HG02981 (cell line): ENCODE results near the gene TEAD1.

Source experiments
- ATAC-seq: cut with Tn5 transposase; IDR thresholded peaks from one replicate; pipeline ENCODE4 v1.9.1; 2021; ENCODE audit warnings: mild to moderate bottlenecking, moderate library complexity; ENCODE audit not compliant: unreplicated experiment

The TEAD1 gene

DNA sequence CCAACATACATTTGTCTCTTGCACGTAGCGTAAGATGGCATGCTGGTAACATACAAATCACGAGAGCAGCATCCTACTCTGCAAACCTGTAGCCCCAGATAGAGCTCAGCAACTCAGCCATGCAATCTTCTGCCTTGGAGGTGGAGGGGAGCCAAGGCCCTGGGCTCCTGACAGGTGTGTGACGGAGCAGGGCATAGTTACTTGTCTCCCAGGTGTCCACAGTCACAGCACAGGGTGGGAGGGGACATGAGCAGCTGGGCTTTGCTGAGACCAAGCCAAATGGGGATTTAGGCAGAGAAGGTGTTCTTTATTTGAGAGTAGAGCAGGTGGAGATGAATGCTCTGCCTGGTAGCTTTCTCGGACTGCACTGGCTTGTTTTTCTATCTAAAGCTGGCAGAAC lies 111.7 kb downstream of the TEAD1 start:
- ATAC-seq, result no peak

DNA sequence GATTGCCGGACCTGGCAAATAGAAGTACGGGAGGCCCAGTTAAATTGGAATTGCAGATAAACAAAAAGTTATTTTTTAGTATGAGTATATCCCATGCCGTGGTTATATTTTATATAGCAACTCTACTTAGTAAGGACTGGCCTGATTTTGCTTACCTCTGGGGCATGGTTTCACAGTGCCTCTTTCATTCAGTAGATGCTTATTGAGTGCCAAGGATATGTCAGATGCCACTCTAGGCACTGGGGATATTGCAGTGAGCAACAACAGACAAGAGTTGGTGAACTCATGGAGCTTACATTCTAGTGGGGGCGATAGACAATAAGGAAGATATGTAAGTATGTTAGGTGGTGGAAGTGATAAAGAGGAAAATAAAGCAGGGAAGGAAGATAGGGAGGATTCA lies 112.2 kb downstream of the TEAD1 start:
- ATAC-seq, result no peak

DNA sequence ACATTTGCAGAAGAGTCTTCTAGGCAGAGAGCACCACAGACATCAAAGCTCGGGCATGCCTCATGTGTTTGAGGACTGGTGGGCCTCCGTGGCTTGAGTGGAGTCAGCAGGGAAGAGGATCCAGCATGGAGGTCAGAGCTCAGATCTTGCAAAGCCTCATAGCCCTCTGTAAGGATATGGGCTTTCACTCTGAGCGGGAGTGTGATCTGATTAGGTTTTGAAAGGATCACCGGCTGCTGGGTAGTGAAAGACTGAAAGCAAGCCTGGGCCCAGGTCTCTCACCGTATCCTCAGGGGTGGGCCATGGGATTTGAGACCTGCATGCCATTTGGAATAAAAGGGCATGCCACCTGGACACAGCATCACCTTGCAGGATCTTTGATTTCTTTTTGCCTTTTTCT lies 112.7 kb downstream of the TEAD1 start:
- no peak for ATAC-seq

DNA sequence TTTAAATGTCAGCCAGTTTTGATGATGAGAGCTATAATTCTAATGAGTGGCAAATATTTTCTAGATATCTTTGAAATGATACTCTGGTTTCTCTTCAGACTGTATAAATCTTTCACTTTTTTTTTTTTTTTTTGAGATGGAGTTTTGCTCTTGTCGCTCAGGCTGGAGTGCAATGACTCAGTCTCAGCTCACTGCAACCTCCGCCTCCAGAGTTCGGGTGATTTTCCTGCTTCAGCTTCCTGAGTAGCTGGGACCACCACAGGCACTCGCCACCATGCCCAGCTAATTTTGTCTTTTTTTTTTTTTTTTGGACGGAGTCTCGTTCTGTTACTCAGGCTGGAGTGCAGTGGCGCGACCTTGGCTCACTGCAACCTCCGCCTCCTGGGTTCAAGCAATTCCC lies 113.6 kb downstream of the TEAD1 start:
- no peak for ATAC-seq

DNA sequence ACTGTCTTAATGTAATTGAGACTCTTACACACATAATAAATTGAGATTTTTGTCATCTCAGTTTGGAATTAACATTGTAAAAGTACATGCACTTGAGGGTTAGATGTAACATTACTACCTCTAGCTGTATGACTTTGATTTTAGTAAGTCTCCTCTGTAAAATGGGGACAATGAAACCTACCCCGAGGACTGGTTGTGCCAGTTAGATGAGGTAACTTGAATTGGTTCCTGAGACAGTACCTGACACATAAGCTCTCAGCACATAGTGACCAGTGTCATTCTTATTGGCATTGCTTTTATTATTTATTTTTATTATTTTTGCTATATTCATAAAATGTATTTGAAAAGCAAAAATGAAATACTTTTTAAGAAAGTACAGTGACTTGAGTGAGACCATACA lies 114.8 kb downstream of the TEAD1 start:
- ATAC-seq, result no peak

DNA sequence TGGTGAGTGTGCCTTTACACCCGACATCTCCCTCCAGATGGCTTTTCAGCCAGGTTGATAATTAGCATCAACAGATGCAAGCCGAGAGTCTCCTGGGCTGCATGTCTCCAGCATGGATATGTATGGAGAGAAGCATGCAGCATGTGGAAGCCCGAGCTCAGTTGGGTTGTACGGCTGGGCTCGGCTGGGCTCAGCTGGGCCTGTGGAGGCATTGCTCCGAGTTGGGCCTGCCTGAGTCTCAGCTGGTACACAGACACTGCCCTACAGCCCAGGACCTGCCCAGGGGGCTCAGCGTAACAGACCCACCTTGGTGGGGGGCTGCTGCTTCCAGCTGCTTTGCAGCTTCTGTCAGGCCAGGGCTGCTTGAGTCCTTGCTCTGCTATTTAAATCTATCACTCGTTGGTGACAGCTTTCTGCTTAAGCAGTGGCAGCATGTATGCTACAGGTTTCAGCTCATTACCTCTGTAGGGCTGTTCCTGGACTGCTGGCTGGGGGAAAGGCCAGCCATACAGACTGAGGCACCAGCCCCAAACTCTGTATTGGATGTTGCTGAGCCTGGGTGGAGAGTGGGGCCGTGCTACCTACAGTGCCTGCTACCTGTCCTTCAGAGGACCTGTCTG lies 115.5 kb downstream of the TEAD1 start:
- ATAC-seq, result no peak

DNA sequence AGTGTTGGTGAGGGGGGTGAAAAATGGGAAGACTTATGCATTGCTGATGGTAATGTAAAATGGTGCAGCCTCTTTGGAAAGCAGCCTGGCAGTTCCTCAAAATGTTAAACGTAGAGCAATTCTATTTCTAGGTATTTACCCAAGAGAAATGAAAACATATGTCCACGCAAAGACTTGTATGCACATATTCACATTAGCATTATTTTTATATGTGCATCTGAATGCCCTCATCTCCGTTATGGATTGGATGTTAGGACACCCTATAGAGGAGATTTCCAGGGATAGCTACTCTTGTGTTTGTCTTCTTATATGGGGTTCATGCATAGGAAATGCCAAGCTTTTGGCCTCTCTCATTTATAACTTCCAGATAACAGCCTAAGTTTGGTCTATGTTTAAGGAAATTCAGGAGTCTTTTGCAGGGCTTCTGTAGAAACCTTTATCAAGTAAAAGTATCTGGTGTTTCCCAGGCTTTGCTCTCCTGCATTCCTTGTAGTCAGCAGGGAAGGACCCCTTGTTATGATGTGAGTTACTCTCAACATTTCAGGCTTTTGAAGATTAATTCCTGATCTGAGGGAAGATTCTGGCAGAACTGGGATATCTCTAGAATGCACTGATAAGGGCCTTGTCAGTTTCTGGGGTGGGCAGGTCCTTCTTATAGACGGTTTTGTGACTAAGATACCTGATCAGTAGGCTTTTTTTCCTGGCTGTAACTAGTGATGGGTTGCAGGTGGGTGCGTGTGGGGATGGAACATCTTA lies 116.8 kb downstream of the TEAD1 start:
- ATAC-seq, result no peak

DNA sequence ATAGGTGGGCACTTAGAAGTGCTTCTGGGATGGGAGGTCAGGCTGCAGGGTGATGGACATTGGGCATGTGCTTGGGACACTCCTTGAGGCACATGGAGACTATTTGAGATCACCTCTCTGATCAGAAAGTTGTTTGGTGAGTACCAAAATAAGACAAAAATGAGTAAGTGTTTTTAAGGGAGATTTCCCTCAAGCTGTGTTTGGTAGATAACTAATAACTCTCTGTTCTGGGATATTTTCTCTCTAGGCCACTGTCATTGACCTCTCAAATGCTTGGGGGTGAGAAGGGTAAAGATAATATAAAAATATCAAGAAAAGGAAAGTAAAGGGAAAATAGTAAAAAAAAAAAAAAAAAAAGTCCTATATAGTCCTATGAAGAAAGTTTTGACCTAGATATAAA lies 117.8 kb downstream of the TEAD1 start:
- no peak for ATAC-seq

DNA sequence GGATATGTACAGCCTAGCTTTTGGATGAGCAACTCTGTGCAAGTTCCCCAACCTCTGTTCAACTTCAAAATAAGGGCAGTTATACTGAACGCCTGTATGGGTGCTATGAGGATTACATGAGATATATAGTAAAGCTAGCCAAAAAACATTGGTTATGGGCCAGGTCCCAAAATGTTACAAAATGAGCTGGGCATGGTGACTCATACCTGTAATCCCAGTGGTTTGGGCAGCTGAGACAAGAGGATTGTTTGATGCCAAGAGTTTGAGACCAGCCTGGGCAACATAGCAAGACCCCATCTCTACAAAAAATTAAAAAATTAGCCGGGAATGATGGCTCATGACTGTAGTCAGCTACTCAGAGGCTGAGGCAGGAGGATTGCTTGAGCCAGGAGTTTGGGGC lies 118.4 kb downstream of the TEAD1 start:
- no peak for ATAC-seq

DNA sequence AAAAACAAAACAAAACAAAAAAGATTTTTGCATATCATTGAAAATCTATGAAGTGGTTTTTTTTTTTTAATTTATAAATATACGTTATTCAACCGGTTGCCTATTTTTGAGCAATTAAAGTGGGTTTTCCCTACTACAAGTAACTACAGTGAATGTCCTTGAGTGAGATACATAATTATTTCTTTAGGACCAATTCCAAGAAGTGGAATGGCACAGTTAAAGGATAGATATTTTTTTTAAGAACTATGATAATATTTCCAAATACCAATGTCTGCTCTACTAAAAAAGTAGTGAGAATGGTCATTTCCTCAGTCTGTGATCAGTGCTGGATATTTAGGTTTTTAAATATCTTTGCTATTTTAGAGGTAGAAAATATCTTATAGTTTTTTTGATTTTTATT lies 118.8 kb downstream of the TEAD1 start:
- no peak for ATAC-seq

DNA sequence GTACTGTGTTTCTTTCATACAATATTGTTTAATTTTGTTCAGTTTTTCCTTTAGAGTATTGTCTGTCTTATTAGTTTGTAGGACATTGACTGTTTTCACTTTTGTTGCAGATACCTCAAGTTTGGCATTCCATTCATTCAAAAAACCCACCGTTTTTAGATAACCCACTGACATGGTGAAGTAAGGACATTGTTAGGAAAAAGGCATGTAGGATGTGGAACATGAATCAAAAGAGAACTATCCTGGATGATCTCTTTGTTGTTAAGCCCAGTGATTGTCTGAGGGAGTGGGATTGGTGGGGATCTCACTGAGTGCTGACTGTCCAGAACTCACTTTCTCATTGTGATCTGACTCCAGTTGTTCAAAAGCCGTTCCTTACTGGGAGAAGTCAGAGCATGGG lies 119.3 kb downstream of the TEAD1 start:
- ATAC-seq, result no peak

DNA sequence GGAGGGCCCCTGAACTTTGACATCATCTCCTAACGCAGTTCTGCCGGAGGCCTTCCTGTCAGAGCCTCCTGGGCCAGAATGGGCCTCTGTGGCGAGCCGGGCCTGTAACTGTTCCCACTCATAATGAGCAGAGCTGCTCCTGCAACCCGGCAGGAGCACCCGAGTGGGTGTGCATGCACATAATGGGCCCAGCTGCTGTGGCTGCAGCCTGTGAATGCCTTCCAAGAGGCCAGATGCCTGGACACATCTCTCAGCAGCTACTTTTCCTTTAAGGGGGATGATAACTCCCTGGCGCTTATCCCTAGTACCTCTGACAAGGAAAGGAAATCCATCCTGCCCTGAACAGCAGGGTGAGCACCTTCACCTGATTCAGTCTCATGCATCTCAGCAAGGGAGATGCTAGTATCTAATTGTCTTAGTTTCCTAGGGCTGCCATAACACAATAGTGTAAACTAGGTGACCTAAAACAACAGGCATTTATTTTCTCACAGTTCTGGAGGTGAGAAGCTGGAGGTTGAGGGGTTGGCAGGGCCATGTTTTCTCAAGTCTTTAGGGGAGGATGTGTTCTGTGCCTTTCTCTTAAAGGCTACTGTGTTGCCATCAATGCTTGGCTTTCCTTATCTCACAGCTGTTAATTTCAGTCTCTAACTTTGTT lies 120.5 kb downstream of the TEAD1 start:
- ATAC-seq, result no peak

DNA sequence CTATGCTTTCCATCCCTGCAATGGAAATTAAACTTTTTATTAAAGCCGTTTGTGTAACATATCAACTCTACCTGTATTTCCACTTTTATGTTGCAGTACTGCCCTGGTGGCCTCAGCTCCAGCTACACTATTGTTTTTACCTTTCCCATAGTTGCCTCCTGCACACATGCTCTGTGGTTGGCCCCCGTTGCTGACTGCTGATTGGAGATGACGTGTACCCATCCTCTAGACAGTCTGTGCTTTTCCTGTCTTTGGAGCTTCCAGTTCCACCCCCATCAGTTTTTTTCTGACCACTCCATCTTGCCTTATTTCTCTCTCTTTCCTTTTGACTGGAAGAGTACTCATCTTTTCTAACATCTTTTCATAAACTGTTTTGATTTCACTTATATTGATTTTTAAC lies 123.8 kb downstream of the TEAD1 start:
- ATAC-seq, result no peak

DNA sequence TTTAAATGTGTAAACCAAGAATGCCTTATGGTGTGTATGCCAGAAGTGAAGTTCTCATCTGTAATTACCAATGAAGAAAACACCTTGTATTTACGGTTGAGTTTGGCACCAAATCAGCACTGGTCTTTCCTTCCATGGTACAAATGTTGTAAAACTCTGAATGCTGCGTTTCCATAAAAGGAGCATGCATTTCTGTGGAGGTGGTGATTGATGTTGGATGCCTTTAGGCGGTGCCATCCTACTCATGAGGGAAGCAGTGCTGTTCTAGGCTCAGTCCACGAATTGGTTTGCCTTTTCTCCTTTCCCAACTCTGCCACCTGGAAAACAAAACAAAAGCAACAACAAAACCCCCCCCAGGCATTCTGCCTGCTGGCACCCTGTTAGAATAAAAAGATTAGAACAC lies 124.4 kb downstream of the TEAD1 start:
- ATAC-seq, result no peak

DNA sequence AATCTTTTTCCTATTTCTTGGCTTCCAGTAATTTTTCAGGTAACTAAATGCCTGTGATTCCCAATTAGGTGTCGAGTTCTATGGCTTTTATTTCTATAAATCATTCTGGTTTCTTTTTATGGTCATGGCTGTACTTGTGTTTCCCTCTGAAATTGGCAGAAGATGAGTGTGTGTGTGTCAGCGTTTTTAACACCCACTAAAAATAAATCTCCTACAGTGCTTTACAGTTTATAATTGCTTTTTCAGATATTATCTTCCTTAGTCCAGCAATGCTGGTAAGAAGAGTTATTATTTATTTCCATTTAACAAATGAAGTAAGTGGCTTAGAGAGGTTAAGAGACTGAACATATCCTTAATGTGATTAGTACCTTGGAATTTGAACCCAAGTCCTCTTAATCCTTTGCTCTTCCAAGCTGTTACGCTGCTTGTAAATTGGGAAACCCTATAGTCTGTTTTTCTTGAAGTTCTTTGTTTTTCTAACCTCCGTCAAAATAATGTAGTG lies 125.2 kb downstream of the TEAD1 start:
- ATAC-seq, result no peak

DNA sequence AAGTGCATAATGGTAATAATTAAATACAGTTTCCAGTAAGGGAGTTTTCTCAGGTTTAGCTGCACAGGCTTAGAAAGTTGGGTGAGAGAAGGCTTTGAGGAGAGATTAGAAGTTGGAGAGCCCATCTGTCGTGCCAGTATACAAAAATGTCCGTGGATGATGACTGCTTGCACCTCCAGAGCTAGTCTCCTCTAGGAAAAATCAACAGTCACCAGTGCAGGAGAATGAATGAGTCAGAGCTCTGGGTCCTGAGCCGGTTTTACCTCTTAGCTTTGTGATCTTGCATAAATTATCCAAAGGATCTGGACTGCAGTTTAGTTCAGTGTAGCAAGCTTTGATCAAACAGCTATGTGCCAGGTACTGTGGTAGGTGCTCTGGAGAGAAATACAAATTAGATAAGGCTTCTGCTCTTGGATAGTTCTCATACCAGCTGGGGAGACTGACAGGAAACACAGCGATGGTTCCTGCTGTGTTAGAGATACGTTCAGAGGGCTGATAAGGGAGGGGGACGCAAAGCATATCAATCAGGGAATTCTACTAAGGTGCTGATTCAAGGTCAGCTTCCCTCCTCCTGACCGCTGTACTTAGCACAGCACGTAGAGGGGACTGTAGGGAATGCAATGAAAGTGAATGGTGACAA lies 125.9 kb downstream of the TEAD1 start:
- no peak for ATAC-seq

DNA sequence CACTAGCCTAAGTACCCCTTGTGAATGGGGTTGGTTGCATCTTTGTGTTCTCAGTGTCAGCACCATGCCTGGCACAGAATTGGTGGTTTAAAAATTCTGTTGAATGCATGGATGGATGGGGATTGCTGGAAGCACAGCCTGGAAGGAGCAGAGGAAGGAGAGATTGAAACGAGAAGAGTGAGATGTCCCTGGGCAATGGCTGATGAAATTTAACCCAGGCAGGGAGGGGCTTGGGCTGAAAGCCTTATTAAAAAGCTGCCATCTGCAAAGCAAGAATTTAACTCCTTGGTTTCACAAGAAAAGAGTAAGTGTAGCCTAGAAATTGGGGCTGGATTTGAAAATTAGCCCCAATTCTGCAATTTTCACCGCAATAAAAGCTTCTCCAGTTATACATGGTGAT lies 126.7 kb downstream of the TEAD1 start:
- ATAC-seq, result no peak

DNA sequence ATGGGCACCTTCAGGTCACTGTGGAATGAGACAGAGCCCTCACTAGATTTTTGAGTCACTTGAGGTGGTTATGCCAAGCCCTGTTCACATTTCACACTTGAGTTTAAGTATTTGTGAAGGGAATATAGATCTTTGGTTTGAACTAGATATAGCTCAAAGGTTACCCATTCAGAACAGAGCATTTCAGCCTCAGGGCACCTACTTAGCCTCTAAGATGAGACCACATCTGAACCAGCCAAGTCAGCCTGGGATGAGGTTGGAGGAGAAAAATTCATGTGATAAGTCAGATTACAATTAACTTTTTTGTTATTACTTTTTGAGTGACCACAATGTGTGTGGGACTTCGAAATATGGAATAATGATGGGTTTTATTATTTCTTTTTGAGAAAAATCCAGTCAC lies 127.8 kb downstream of the TEAD1 start:
- ATAC-seq, result no peak

DNA sequence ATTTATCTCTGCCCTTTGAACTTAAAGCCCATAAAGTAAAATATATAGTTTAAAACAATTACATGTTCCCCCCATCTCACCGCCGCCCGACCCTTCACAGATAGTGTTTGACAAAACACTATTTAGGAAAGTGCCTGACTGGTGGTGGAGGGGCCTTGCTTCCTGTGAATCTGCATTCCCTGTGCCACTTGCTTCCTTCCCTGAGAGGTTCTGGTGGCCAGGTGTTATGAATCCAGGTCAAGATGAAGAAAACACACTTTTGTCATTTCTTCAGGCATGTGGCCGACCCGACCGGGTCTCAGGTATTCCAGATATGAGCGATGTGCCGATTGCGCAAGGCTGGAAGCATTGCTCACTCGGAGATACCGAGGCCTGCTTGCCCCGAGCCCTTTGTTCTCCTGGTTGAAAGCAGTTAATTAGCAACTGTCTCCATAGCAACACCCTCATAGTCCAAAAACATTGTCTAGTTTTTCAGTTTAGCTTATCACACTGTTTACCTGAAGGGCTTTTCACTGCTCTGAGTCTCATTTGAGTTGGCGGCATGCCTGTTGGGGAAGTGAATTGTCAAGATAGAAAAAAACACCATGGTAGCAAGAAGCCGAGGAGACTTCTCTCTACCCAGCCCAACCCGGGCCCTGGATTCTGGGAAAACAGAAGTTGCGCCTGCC lies 128.3 kb downstream of the TEAD1 start:
- ATAC-seq, result no peak

DNA sequence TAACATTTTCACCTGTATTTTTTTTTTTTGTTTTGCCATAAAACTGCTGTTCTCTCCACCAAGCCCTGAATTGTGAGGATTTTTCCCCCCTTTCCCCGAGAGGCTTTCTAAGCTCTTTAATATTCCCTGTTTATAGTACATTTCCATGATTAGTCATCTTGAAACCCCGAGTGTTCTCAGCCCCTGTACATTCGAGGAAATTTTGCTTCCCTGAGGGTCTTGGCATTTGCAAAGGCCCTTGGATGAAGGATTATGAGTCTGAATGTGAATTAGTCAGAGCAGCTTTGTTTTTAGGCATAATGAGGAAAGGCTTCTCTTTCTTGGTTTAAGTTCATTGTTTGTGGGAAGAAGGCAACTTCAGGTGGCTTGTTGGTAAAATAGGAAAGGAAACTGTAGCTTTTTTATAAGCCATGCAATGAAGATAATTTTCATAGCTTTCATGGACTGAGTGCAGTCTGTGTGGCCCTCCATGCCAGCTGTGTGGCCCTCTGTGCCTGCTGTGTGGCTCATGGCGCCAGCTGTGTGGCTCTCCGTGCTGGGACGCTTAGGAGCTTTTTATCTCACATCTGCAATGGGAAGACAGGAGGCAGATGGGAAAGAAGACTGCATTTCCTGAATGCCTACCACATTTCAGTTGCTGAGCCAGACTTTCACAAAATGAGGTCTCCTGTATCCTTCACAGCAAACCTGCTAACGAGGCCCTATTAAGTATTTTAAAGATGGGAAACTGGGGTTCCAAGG lies 129.0 kb downstream of the TEAD1 start:
- ATAC-seq, result no peak
